Measurements from ENCODE around the gene TM4SF1. TPM values are rescaled to one million over a fixed set of nuclear protein-coding genes. Genes with fewer than 3 reads are reported as not detected.
A peak's percentile ranks its signal among the peaks of the same experiment; 100 is the strongest.
"Not testable (repeated sequence)": the region's sequence is repeated elsewhere in the genome, so short reads cannot be mapped to it uniquely, and the experiment has no call there.

TM4SF1 gene
- total and polyA plus RNA-seq, 4 donors: 117 to 477 (median 213) TPM

GRCh38 chr3:149353581-149354184 lies 23.8 kb downstream of the TM4SF1 start:
- intact Hi-C loops (cut with DNase I): loop anchor here (2.0 to 5.0 kb wide), 2 partner anchors 34 to 127 kb away; no protein-coding TSS in a partner anchor
- Histone ChIP-seq H3K4me1 (ENCODE audit: control insufficient read depth in 1 of 2, insufficient read depth in 2 of 2, low read length in 2 of 2) (no peaks in the 10 kb centered on the region), H3K9me3 (ENCODE audit: control insufficient read depth, low read length) (no peaks in the 10 kb centered on the region), H3K27me3 (ENCODE audit: control insufficient read depth in 1 of 2, insufficient read depth in 2 of 2, low read length in 1 of 2) (peaks cover 0 to 2% of the 10 kb centered on the region in 2 donors), H3K4me3 (ENCODE audit: low read length in 2 of 2) (no peak overlapping the region), H3K27ac (ENCODE audit: low read depth in 1 of 2, low read length in 2 of 2) (no peak overlapping the region), H3K36me3 (ENCODE audit: control insufficient read depth in 1 of 2, insufficient read depth in 2 of 2, low read length in 1 of 2) (no peaks in the 10 kb centered on the region)
- 85 to 87% methylated on average over 1 of the region's 1 CpG for WGBS, 2 donors
- DNase-seq: no peak
- ATAC-seq (ENCODE audit: low FRiP score): no peak

DNA sequence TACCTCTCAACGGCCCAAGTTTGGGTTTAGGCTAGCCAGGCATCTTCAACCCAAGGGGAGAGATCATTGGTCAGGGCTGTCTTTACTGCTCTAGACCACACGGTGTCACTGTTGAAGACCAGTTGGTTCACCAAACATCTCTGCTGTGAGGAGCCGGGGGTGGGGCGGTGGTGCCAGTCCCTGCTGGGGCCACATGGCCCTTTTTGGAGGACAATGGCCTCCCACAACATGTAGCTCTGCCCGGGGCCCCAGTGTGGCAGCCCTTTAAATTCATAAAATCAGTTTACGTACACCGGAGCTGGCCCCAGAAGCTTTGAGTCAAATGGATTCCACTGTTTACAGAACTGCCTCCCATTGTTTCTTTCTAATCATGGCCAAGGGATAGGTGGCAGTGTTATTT lies 24.9 kb downstream of the TM4SF1 start:
- Histone ChIP-seq H3K4me1 (ENCODE audit: control insufficient read depth in 1 of 2, insufficient read depth in 2 of 2, low read length in 2 of 2) (no peaks in the 10 kb centered on the region), H3K27me3 (ENCODE audit: control insufficient read depth in 1 of 2, insufficient read depth in 2 of 2, low read length in 1 of 2) (peaks cover 0 to 2% of the 10 kb centered on the region in 2 donors), H3K27ac (ENCODE audit: low read depth in 1 of 2, low read length in 2 of 2) (no peak overlapping the region), H3K4me3 (ENCODE audit: low read length in 2 of 2) (no peak overlapping the region), H3K9me3 (ENCODE audit: control insufficient read depth, low read length) (no peaks in the 10 kb centered on the region), H3K36me3 (ENCODE audit: control insufficient read depth in 1 of 2, insufficient read depth in 2 of 2, low read length in 1 of 2) (no peaks in the 10 kb centered on the region)
- 48 to 49% methylated on average over 7 of the region's 7 CpGs for WGBS, 2 donors
- intact Hi-C loops (cut with DNase I): loop anchor here (2.0 to 5.0 kb wide), 2 partner anchors 35 to 128 kb away; no protein-coding TSS in a partner anchor
- DNase-seq: peak; percentile 66 to 85
- ATAC-seq (ENCODE audit: low FRiP score): peak; percentile 88

GRCh38 chr3:149343951-149344350 lies 33.5 kb downstream of the TM4SF1 start:
- no peak for ATAC-seq (ENCODE audit: low FRiP score)
- H3K9me3 ChIP-seq (ENCODE audit: control insufficient read depth, low read length): no peaks in the 10 kb centered on the region
- no peak overlapping the region for H3K4me3 ChIP-seq (ENCODE audit: low read length in 2 of 2)
- intact Hi-C loops (cut with DNase I): loop anchor here in 1 of 2 donors (5.0 kb wide), 1 partner anchor 33 kb away; the partner anchor contains the start of gene TM4SF1
- H3K27me3 ChIP-seq (ENCODE audit: control insufficient read depth in 1 of 2, insufficient read depth in 2 of 2, low read length in 1 of 2): peaks cover 0 to under 1% of the 10 kb centered on the region in 2 donors
- no peaks in the 10 kb centered on the region for H3K36me3 ChIP-seq (ENCODE audit: control insufficient read depth in 1 of 2, insufficient read depth in 2 of 2, low read length in 1 of 2)
- peaks cover 0 to 3% of the 10 kb centered on the region in 2 donors for H3K4me1 ChIP-seq (ENCODE audit: control insufficient read depth in 1 of 2, insufficient read depth in 2 of 2, low read length in 2 of 2)
- WGBS, 2 donors: 94% methylated on average over 4 of the region's 4 CpGs
- DNase-seq: no peak
- no peak overlapping the region for H3K27ac ChIP-seq (ENCODE audit: low read depth in 1 of 2, low read length in 2 of 2)

DNA sequence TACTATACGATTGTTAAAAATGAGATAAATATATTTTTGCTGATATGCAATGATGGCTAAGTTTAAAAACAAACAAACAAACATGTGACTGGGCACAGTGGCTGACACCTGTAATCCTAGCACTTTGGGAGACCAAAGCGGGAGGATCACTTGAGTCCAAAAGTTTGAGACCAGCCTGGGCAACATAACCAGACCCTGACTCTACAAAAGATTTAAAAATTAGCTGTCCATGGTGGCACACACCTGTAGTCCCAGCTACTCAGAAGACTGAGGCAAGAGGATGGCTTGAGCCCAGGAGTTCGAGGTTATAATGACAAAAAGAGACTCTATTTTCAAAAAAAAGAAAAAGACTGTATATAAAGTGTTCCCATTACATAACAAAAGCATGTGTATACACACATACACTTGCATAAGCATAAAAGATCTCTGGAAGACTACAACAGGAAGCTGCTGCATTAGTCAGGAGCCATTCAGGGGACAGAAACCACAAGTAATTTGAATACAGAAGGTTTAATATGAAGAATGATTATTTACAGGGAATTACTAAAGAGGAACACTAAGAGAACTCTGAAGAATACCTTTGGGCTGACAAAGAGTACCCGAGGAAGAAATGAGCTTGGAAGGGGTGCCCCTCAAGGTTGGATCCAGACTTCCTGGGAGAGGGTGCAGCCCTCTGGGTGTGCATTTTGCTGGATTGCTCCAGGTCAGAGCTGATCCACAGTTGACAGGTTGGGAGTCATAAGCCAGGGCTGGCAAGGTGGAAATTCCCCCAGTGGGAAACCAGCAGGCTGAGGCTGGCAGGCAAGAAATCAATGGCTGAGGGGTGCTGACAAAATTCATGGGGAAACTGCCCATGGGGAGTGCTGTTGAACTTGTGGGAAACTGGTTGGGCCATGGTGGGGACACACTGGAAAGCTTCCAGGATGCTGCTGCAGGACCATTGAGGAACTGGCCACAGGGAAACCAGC lies 34.8 kb downstream of the TM4SF1 start:
- Histone ChIP-seq H3K4me3 (ENCODE audit: low read length in 2 of 2) (no peak overlapping the region), H3K4me1 (ENCODE audit: control insufficient read depth in 1 of 2, insufficient read depth in 2 of 2, low read length in 2 of 2) (peaks cover 0 to 3% of the 10 kb centered on the region in 2 donors), H3K36me3 (ENCODE audit: control insufficient read depth in 1 of 2, insufficient read depth in 2 of 2, low read length in 1 of 2) (no peaks in the 10 kb centered on the region), H3K27ac (ENCODE audit: low read depth in 1 of 2, low read length in 2 of 2) (no peak overlapping the region), H3K27me3 (ENCODE audit: control insufficient read depth in 1 of 2, insufficient read depth in 2 of 2, low read length in 1 of 2) (no peaks in the 10 kb centered on the region), H3K9me3 (ENCODE audit: control insufficient read depth, low read length) (no peaks in the 10 kb centered on the region)
- DNase-seq: no peak
- WGBS, 2 donors: 90 to 93% methylated on average over 4 of the region's 4 CpGs
- intact Hi-C loops (cut with DNase I): loop anchor here in 1 of 2 donors (5.0 kb wide), 1 partner anchor 35 kb away; the partner anchor contains the start of gene TM4SF1
- ATAC-seq (ENCODE audit: low FRiP score): no peak

GRCh38 chr3:149340310-149340933 lies 37.0 kb downstream of the TM4SF1 start:
- ATAC-seq (ENCODE audit: low FRiP score) (no peak), DNase-seq (no peak)
- no peaks in the 10 kb centered on the region for H3K36me3 ChIP-seq (ENCODE audit: control insufficient read depth in 1 of 2, insufficient read depth in 2 of 2, low read length in 1 of 2)
- H3K4me3 ChIP-seq (ENCODE audit: low read length in 2 of 2): no peak overlapping the region
- H3K27ac ChIP-seq (ENCODE audit: low read depth in 1 of 2, low read length in 2 of 2): peak overlapping the region; percentile 80 to 95
- H3K27me3 ChIP-seq (ENCODE audit: control insufficient read depth in 1 of 2, insufficient read depth in 2 of 2, low read length in 1 of 2): no peaks in the 10 kb centered on the region
- 4 to 6% methylated on average over 1 of the region's 1 CpG for WGBS, 2 donors
- no peaks in the 10 kb centered on the region for H3K9me3 ChIP-seq (ENCODE audit: control insufficient read depth, low read length)
- peaks cover 2 to 6% of the 10 kb centered on the region in 2 donors for H3K4me1 ChIP-seq (ENCODE audit: control insufficient read depth in 1 of 2, insufficient read depth in 2 of 2, low read length in 2 of 2)
- intact Hi-C loops (cut with DNase I): loop anchor here in 1 of 2 donors (5.0 kb wide), 1 partner anchor 37 kb away; the partner anchor contains the start of gene TM4SF1

- peak; percentile 95 for ATAC-seq (ENCODE audit: low FRiP score)
- H3K27ac ChIP-seq (ENCODE audit: low read depth in 1 of 2, low read length in 2 of 2): peak overlapping the region; percentile 80 to 95
- WGBS, 2 donors: 1% methylated on average over 5 of the region's 5 CpGs
- H3K4me1 ChIP-seq (ENCODE audit: control insufficient read depth in 1 of 2, insufficient read depth in 2 of 2, low read length in 2 of 2): peaks cover 2 to 6% of the 10 kb centered on the region in 2 donors
- DNase-seq: peak; percentile 92 to 94
- intact Hi-C loops (cut with DNase I): loop anchor here in 1 of 2 donors (5.0 kb wide), 3 partner anchors 37 to 383 kb away; partner anchors contain the start of gene TM4SF1
- no peaks in the 10 kb centered on the region for H3K9me3 ChIP-seq (ENCODE audit: control insufficient read depth, low read length)
- H3K36me3 ChIP-seq (ENCODE audit: control insufficient read depth in 1 of 2, insufficient read depth in 2 of 2, low read length in 1 of 2): no peaks in the 10 kb centered on the region
- H3K4me3 ChIP-seq (ENCODE audit: low read length in 2 of 2): no peak overlapping the region
- H3K27me3 ChIP-seq (ENCODE audit: control insufficient read depth in 1 of 2, insufficient read depth in 2 of 2, low read length in 1 of 2): no peaks in the 10 kb centered on the region
Observed at GRCh38 chr3:149339931-149340309, 37.5 kb downstream of the TM4SF1 start.

- not testable (repeated sequence) for H3K4me3 ChIP-seq (ENCODE audit: low read length in 2 of 2); ATAC-seq (ENCODE audit: low FRiP score); H3K27me3 ChIP-seq (ENCODE audit: control insufficient read depth in 1 of 2, insufficient read depth in 2 of 2, low read length in 1 of 2); H3K4me1 ChIP-seq (ENCODE audit: control insufficient read depth in 1 of 2, insufficient read depth in 2 of 2, low read length in 2 of 2); H3K9me3 ChIP-seq (ENCODE audit: control insufficient read depth, low read length); DNase-seq; H3K36me3 ChIP-seq (ENCODE audit: control insufficient read depth in 1 of 2, insufficient read depth in 2 of 2, low read length in 1 of 2); H3K27ac ChIP-seq (ENCODE audit: low read depth in 1 of 2, low read length in 2 of 2)
- WGBS, 2 donors: 67 to 77% methylated on average over 1 of the region's 1 CpG
- intact Hi-C loops (cut with DNase I): loop anchor here in 1 of 2 donors (5.0 kb wide), 2 partner anchors 40 to 380 kb away; no protein-coding TSS in a partner anchor
Observed at GRCh38 chr3:149337486-149337885, 40.0 kb downstream of the TM4SF1 start.

DNA sequence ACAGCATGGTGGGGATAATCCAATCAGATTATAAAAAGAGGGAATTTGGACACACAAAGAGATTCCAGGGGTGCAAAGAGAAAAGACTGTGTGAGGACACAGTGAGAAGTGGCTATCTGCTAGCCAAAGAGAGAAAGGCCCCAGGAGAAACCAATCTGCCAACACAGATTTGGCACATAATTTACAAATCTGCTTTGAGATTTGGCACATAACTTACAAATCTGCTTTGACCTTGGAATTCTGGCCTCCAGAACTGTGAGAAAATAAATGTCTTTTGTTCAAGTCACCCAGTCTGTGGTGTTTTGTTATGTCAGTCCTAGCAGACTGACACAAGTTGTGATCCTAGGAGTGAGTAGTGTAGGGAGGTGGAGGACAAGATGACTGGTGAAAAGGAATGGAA lies 40.5 kb downstream of the TM4SF1 start:
- H3K4me3 ChIP-seq (ENCODE audit: low read length in 2 of 2): no peak overlapping the region
- DNase-seq (no peak), ATAC-seq (ENCODE audit: low FRiP score) (no peak)
- H3K27me3 ChIP-seq (ENCODE audit: control insufficient read depth in 1 of 2, insufficient read depth in 2 of 2, low read length in 1 of 2): no peaks in the 10 kb centered on the region
- no peaks in the 10 kb centered on the region for H3K36me3 ChIP-seq (ENCODE audit: control insufficient read depth in 1 of 2, insufficient read depth in 2 of 2, low read length in 1 of 2)
- H3K27ac ChIP-seq (ENCODE audit: low read depth in 1 of 2, low read length in 2 of 2): peak overlapping the region in 1 of 2 donors; percentile 18
- peaks cover 2 to 6% of the 10 kb centered on the region in 2 donors for H3K4me1 ChIP-seq (ENCODE audit: control insufficient read depth in 1 of 2, insufficient read depth in 2 of 2, low read length in 2 of 2)
- no peaks in the 10 kb centered on the region for H3K9me3 ChIP-seq (ENCODE audit: control insufficient read depth, low read length)
- intact Hi-C loops (cut with DNase I): loop anchor here in 1 of 2 donors (5.0 kb wide), 2 partner anchors 40 to 380 kb away; no protein-coding TSS in a partner anchor
